A673 (cell line): ENCODE measurements around the gene USP3. TPM values are rescaled to one million over a fixed set of nuclear protein-coding genes. Genes with fewer than 3 reads are reported as not detected.

ENCODE experiments used
- BruUV-seq: library from RNA; stranded (reverse); fragments of 400-500 nt; replicated peaks from 2 replicates; lab custom pipeline; 2021; lab: Mats Ljungman, UMichigan
- CTCF ChIA-PET: fragments of 300-600 bp; sonication (Branson Sonifier 250); formaldehyde crosslinking; loops from one replicate; lab custom pipeline; 2022; ENCODE audit warnings: antibody characterized with exemption; lab: Charles Lee
- POLR2A ChIA-PET: fragments of 300-600 bp; sonication (Branson Sonifier 250); formaldehyde crosslinking; loops from one replicate; lab custom pipeline; 2022; ENCODE audit warnings: antibody characterized with exemption; ENCODE audit not compliant: low non-redundant PET; lab: Charles Lee
- DNase-seq: peaks from one replicate; pipeline ENCODE4 v3.0.0-alpha.2; 2015; ENCODE audit warnings: low spot score
- H3K27ac ChIP-seq: fragments of 200-600 bp; sonication (generic); 2 replicates; pipeline ENCODE4 v1.5.1; 2016; ENCODE audit warnings: mixed run types, low read depth, mild to moderate bottlenecking, mixed read lengths, antibody characterized with exemption, low read length; ENCODE audit not compliant: poor library complexity, severe bottlenecking
- H3K27me3 ChIP-seq: fragments of 200-600 bp; sonication (generic); replicated peaks from 2 replicates; pipeline ENCODE4 v1.6.1; 2017; ENCODE audit warnings: mixed run types, low read depth, mild to moderate bottlenecking, mixed read lengths, antibody characterized with exemption, low read length; ENCODE audit not compliant: insufficient read depth, poor library complexity
- H3K36me3 ChIP-seq: fragments of 200-600 bp; sonication (generic); 2 replicates; pipeline ENCODE4 v1.6.1; 2016; ENCODE audit warnings: mixed run types, mild to moderate bottlenecking, mixed read lengths, antibody characterized with exemption, low read length; ENCODE audit not compliant: insufficient read depth, poor library complexity, severe bottlenecking
- H3K4me1 ChIP-seq: fragments of 200-600 bp; sonication (generic); 2 replicates; pipeline ENCODE4 v1.6.1; 2017; ENCODE audit warnings: mixed run types, mild to moderate bottlenecking, mixed read lengths, antibody characterized with exemption, low read length; ENCODE audit not compliant: insufficient read depth, poor library complexity, severe bottlenecking
- H3K4me3 ChIP-seq: fragments of 200-600 bp; sonication (generic); 2 replicates; pipeline ENCODE4 v1.5.1; 2016; ENCODE audit warnings: low read depth, mixed run types, mild to moderate bottlenecking, mixed read lengths, low read length; ENCODE audit not compliant: poor library complexity, severe bottlenecking
- H3K9me3 ChIP-seq: fragments of 200-600 bp; sonication (generic); 2 replicates; pipeline ENCODE4 v1.6.1; 2016; ENCODE audit warnings: mixed run types, low read depth, mild to moderate bottlenecking, mixed read lengths, antibody characterized with exemption, low read length; ENCODE audit not compliant: poor library complexity, severe bottlenecking
- EZH2 ChIP-seq: fragments of 200-600 bp; sonication (generic); IDR thresholded peaks from 2 replicates; pipeline ENCODE4 v1.6.1; 2017; ENCODE audit warnings: borderline replicate concordance, low read depth, mild to moderate bottlenecking, mixed read lengths, antibody characterized with exemption, low read length; ENCODE audit not compliant: poor library complexity, severe bottlenecking
- intact Hi-C: fragments of 100-400 bp; cut with micrococcal nuclease; formaldehyde crosslinking; loops from one replicate; pipeline ENCODE4 v1.10.0; 2022; ENCODE audit not compliant: unreplicated experiment
- total RNA-seq: library from RNA; stranded (reverse); gene quantifications from 2 replicates; pipeline ENCODE4 v1.2.3, GENCODE V29; 2021
- TF ChIP-seq, protein P1 (sequence below): fragments of 300-800, 200-600 bp; sonication (generic); conservative IDR thresholded peaks from 2 replicates; pipeline ENCODE4 v1.5.1; 2017; ENCODE audit warnings: low read depth, mild to moderate bottlenecking, antibody characterized with exemption, low read length, moderate library complexity, mixed read lengths

Gene USP3
- total RNA-seq, 1 experiment from 2014 or later = 65.3 TPM

DNA sequence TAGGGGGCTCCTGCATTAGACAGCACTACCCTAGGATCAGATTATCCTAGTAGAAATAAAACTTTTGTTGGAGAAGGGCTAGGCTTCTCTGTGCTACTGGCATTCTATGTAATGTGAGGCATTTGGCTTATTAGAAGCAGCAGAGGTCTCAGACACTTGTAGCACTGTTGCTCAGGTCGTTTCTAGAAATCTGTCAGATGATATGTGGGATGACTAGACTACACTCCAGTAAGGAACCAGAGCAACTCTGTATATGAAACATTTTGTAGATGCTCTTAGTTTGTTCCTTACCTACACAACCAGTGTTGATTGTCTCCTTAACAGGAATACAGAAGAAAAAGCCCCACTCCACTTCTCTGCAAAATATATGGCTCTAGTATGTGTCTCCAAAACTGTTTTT lies 70.9 kb downstream of the USP3 start:
- intact Hi-C loops = no loop called here
- Histone ChIP-seq H3K36me3 (peaks cover 31% of the 10 kb centered on the region), H3K9me3 (no peaks in the 10 kb centered on the region), H3K4me3 (no peak overlapping the region), H3K27ac (no peak overlapping the region), H3K4me1 (no peaks in the 10 kb centered on the region), H3K27me3 (no peaks in the 10 kb centered on the region)
- CTCF ChIA-PET = no interaction called here
- DNase-seq = no peak
- POLR2A ChIA-PET = no interaction called here
- no TSS peak for BruUV-seq
- TF ChIP-seq, protein P1, sequence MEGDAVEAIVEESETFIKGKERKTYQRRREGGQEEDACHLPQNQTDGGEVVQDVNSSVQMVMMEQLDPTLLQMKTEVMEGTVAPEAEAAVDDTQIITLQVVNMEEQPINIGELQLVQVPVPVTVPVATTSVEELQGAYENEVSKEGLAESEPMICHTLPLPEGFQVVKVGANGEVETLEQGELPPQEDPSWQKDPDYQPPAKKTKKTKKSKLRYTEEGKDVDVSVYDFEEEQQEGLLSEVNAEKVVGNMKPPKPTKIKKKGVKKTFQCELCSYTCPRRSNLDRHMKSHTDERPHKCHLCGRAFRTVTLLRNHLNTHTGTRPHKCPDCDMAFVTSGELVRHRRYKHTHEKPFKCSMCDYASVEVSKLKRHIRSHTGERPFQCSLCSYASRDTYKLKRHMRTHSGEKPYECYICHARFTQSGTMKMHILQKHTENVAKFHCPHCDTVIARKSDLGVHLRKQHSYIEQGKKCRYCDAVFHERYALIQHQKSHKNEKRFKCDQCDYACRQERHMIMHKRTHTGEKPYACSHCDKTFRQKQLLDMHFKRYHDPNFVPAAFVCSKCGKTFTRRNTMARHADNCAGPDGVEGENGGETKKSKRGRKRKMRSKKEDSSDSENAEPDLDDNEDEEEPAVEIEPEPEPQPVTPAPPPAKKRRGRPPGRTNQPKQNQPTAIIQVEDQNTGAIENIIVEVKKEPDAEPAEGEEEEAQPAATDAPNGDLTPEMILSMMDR = no peak
- TF ChIP-seq EZH2 = no peak

DNA sequence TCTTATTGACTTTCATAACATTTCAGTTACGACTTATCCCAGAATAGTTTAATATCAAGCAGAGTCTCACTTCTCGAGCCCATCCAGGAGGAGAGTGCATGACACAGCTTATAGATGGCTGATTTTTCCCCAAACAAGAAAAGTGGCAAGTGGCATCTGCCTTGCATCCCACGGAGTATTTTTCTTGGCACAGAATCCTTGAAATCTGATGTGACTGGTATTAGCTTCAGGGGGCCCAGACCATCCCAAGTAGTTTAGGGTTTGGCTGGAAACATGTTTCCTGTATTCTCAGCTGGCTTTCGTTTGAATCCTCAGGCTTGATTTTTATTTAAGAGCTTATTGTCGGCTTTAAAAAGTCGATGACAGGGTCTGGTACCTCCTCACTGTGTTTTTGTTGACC lies 72.0 kb downstream of the USP3 start:
- intact Hi-C loops = no loop called here
- H3K9me3 ChIP-seq = no peaks in the 10 kb centered on the region
- POLR2A ChIA-PET = no interaction called here
- DNase-seq = peak; percentile 34
- H3K4me3 ChIP-seq = no peak overlapping the region
- no peaks in the 10 kb centered on the region for H3K27me3 ChIP-seq
- TF ChIP-seq, protein P1 = no peak
- no peak for TF ChIP-seq EZH2
- peaks cover 31% of the 10 kb centered on the region for H3K36me3 ChIP-seq
- no peak overlapping the region for H3K27ac ChIP-seq
- no peaks in the 10 kb centered on the region for H3K4me1 ChIP-seq
- CTCF ChIA-PET = no interaction called here
- BruUV-seq = no TSS peak

DNA sequence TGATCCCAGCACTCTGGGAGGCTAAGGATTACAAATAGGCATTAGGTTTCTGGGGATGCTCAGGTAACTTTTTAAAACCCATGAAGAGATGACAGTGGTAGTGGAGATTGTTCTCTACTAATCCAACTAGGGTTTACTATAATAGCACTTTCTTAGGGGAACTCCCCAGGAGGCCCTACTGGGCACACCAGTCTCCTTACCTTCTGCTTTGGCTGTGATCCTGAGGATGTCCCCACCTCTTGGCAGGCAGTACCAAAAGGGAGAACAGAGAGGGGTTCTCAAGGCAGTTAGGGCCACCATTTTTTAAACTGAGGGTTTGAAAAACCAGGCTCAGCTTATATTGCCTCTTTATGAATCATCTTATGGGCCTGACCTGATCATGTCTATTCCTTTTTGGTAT lies 77.8 kb downstream of the USP3 start:
- intact Hi-C loops = no loop called here
- H3K27ac ChIP-seq = no peak overlapping the region
- no TSS peak for BruUV-seq

More for the DNA sequence above, 77.8 kb downstream of the USP3 start:
- no peak for TF ChIP-seq EZH2
- TF ChIP-seq, protein P1 = no peak
- Histone ChIP-seq H3K4me1 (no peaks in the 10 kb centered on the region), H3K27me3 (no peaks in the 10 kb centered on the region), H3K36me3 (peaks cover 17% of the 10 kb centered on the region), H3K4me3 (no peak overlapping the region), H3K9me3 (peaks cover 8% of the 10 kb centered on the region)
- no peak for DNase-seq
- POLR2A ChIA-PET = no interaction called here
- CTCF ChIA-PET = no interaction called here
